ENCODE data around the gene ZDHHC12.
A peak's percentile ranks its signal among the peaks of the same experiment; 100 is the strongest.
"Not testable (repeated sequence)": the region's sequence is repeated elsewhere in the genome, so short reads cannot be mapped to it uniquely, and the experiment has no call there.

Gene ZDHHC12

DNA sequence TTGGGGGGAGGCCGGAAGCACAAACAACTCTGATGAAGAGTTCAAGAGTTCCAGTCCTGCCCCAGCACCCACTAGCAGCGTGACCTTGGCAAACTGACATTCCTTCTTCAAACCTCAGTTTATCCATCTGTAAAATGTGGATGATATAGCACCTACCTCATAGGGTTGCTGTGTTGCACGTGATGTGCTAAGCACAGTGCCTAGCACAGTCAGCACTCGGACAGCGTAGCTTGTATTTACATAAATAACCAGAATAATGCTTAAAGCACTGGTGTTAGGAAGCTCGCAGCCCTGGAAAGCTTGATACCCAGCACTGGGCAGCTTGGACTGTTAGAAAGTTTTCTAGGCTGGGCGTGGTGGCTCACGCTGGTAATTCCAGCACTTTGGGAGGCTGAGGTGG lies 16.5 kb downstream of the ZDHHC12 start:
- no peak for DNase-seq (ENCODE audit: low read depth)

DNA sequence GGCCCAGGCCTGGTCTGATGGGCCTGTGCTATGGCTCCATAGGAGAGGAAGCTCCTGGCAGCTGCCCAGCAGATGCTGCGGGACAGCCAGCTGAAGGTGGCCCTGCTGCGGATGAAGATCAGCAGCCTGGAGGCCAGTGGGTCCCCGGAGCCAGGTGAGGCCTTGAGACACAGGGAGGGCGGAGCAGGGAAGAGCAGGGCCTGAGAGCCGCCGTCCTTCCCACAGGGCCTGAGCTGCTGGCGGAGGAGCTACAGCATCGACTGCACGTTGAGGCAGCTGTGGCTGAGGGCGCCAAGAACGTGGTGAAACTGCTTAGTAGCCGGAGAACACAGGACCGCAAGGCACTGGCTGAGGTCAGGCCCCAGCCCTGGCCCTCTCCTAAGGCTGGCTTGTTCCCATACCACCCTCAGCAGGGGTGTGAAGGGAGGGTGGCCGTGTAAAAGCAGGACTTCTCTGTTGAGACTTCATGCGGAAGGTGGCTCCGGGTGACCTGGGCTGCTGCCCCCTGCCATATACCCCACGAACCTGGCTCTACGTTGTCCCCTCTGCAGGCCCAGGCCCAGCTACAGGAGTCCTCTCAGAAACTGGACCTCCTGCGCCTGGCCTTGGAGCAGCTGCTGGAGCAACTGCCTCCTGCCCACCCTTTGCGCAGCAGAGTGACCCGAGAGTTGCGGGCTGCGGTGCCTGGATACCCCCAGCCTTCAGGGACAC lies 17.1 kb downstream of the ZDHHC12 start:
- no peak for DNase-seq (ENCODE audit: low read depth)

GRCh38 chr9:128706045-128706444 lies 17.9 kb downstream of the ZDHHC12 start:
- no peak for DNase-seq (ENCODE audit: low read depth)

GRCh38 chr9:128705051-128705965 lies 18.6 kb downstream of the ZDHHC12 start:
- no peak for DNase-seq (ENCODE audit: low read depth)

GRCh38 chr9:128704356-128704670 lies 19.6 kb downstream of the ZDHHC12 start:
- no peak for DNase-seq (ENCODE audit: low read depth)

DNA sequence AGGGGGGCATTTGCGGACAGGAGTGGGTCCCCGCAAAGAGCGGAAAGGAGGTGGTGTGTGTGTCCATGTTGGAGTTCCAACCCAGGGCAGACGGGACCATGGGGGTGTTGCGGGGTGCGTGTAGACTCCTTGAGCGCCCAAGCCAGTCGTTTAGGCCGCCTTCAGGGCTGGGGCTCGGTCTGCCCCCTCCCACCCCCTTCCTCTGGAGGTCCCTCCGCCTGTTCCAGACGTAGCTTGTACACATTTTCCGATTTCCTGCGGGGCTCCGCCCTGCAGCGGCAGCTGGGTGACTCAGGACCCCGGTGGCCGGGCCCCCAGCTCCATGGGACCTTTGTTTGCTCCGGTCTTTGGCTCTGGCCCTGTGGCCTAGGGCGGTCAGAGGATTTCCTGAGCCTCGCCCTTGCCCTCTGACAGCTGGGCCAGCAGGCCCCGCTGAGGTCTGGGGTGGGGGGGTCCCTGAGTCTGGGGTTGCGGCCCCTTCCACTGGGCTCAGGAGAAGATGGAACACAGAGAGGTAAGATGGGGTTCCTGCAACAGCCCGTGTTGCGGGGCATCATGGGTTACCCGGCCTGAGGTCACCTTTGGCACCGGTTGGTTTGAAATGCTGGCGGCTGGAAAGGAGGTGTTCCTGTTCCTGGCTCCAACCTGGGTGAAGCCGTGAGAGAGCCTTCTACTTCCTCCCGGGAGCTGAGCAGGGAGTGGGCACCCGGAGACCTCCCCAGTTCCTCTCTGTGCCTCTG lies 20.1 kb downstream of the ZDHHC12 start:
- no peak for DNase-seq (ENCODE audit: low read depth)

DNA sequence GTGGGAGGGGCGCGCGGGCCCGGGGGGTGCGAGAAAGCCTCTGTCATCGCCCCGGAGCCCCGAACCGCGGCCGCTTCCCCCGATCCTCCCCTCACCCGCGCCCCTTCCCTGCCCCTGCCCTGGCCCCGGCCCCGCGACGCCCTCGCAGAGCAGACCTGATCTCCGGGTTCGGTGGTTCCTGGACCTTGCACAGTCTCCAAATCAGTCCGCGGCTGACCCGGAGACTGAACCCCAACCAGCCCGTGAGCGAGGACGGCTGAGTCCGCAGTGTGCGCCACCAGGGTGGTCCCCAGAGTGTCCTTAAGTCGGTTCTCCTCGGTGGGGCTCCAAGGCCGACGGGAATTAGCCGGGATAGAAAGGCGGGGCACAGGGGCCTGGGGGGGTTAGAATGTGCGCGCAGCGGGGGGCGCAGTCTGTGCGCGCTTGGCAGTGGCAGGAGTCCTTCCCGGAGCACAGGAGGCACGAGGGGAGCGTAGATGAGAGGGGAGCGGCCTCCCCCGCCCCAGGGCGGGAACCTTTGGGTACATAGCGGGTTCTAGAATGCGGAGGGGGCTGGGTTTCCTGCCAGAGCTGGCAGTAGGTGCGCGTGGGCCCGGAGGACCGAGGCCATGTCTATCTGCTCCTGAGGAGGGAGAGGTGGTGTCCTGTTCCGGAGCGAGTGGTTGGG lies 20.8 kb downstream of the ZDHHC12 start:
- no peak for DNase-seq (ENCODE audit: low read depth)

GRCh38 chr9:128702445-128702948 lies 21.4 kb downstream of the ZDHHC12 start, which contains the start of gene PKN3:
Gene PKN3, plus strand, starts transcription at chr9:128702503. Its CDS starts 413 bp downstream, at chr9:128702916.
- DNase-seq (ENCODE audit: low read depth) = no peak

DNA sequence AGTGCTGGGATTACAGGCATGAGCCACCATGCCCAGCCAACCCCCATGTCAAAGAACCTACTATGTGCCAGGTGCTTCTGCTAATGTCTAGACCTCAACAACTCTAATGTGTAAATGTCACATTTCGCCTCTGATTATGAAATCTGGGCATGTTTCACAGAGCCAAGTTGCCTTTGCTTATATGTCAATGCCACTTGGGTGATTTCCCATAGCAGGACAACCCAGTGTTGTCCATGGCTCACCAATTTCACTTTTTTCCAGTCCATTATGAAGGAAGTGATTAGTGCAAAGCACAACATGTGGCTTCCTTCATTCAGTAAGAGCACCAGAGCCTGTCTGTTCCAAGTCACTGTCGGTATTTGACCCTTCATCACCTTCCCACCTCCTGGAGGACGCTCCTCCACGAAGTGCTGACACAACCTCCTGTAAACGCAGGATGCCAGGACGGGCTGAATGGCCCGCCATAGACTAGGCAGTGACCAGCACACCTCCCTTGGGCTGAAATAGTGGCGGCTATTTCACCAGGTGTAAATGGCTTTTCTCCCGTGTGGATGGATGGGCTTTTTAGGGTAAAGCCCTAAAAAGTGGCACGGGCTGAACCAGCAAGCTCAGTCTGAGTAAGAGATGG lies 22.6 kb downstream of the ZDHHC12 start:
- DNase-seq (ENCODE audit: low read depth) = no peak

GRCh38 chr9:128699096-128699795 lies 24.7 kb downstream of the ZDHHC12 start:
- DNase-seq (ENCODE audit: low read depth) = not testable (repeated sequence)

DNA sequence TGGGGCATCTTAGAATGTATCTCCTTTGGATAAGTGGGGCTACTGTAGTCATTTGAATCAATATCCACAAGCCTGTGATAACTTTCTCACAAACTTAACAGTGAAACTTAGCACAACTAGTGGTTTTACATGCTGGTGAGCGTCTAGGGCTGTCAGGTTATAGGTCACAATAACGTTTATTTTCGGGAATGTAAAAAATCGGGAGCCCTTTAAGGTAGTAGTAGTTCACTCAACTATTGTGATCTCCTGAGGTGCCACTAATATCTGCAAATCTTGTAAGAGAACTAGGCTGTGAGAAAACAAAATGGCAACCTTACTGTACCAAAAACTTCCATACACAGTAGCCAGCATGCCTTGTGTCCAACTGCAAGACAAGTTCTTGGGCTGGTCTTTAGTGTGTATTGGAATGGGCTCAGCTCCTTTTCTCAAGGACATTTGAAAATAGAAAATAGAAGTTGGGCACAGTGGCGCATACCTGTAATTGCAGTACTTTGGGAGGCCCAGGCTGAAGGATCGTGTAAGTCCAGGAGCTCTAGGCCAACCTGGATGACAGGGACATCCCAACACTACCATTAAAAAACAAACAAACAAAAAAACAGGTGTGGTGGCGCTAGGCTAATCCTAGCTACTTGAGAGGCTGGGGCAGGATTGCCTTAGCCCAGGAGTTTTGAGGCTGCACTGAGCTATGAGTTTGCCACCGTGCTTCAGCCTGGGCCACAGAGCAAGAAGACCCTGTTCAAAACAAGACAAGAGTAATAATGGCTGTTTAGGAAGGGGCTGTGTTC lies 26.8 kb downstream of the ZDHHC12 start:
- no peak for DNase-seq (ENCODE audit: low read depth)

GRCh38 chr9:128694344-128694743 lies 29.6 kb downstream of the ZDHHC12 start:
- no peak for DNase-seq (ENCODE audit: low read depth)

DNA sequence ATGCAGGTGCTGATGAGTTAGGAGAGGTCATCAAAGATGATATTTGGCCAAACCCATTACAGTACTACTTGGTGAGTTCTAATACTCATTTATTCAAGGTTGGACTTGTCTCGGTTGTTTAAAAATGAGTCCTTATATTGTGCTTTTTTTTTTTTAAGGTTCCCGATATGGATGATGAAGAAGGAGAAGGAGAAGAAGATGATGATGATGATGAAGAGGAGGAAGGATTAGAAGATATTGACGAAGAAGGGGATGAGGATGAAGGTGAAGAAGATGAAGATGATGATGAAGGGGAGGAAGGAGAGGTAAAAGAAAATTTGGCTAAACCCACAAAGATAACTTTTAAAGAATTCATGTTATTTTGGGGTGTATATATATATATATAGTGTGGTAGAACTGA lies 30.2 kb downstream of the ZDHHC12 start:
- not testable (repeated sequence) for DNase-seq (ENCODE audit: low read depth)

DNA sequence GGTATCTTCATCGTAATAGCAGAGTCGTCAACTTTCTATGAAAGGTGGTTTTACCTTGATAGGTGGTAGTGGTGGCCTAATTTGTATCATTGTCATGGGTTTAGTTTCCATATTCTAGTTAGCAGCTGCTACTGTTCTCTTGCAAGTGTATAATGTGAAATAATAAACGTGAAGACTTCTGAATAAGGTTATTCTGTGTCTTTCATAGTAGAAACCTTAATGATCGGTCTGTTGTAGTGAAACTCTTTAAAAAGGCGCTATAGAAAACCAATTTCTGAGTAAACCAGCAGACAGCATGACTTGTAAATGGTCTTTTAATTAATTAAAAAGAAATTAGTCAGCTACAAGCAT lies 33.3 kb downstream of the ZDHHC12 start:
- no peak for DNase-seq (ENCODE audit: low read depth)

- DNase-seq (ENCODE audit: low read depth) = no peak
Measured at GRCh38 chr9:128689820-128690683, 33.9 kb downstream of the ZDHHC12 start.

- no peak for DNase-seq (ENCODE audit: low read depth)
Measured at GRCh38 chr9:128689293-128689774, 34.6 kb downstream of the ZDHHC12 start.

- DNase-seq (ENCODE audit: low read depth) = peak; percentile 49
Measured at GRCh38 chr9:128688501-128689292, 35.2 kb downstream of the ZDHHC12 start, which contains the start of gene SET. Gene SET, plus strand, starts transcription at chr9:128689222. Its CDS starts 361 bp downstream, at chr9:128689583.

DNA sequence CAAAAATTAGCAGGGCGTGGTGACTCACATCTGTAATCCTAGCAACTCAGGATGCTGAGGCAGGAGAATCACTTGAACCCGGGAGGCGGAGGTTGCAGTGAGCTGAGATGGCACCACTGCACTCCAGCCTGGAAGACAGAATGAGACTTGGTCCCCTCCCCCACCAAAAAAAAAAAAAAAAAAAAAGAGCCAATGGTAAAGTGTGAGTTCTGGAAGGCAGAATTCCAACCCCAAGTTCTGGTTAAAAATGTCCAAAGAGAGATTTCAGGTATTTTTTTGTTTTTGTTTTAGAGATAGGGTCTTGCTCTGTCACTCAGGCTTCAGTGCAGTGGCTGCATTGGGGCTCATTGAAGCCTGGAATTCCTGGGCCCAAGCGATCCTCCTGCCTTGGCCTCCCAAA lies 36.5 kb downstream of the ZDHHC12 start:
- DNase-seq (ENCODE audit: low read depth) = no peak

Measured in GM04503 (cell line).